HT1080 (cell line): ENCODE results near the gene BSG. TPM values are rescaled to one million over a fixed set of nuclear protein-coding genes. Genes with fewer than 3 reads are reported as not detected.
"Not testable (repeated sequence)": the region's sequence is repeated elsewhere in the genome, so short reads cannot be mapped to it uniquely, and the experiment has no call there.

Source experiments
- DNase-seq: peaks from one replicate; pipeline ENCODE4 v3.0.0-alpha.2; 2015; ENCODE audit warnings: low read depth
- total RNA-seq: library from RNA; depleted of rRNA; stranded (reverse); fragments of >200 nt; shearing (Covaris generic); gene quantifications from 2 replicates; pipeline ENCODE4 v1.2.3, GENCODE V29; 2014; rRNA removed

The BSG gene
- total RNA-seq, 1 experiment from 2014 or later: 545 TPM

DNA sequence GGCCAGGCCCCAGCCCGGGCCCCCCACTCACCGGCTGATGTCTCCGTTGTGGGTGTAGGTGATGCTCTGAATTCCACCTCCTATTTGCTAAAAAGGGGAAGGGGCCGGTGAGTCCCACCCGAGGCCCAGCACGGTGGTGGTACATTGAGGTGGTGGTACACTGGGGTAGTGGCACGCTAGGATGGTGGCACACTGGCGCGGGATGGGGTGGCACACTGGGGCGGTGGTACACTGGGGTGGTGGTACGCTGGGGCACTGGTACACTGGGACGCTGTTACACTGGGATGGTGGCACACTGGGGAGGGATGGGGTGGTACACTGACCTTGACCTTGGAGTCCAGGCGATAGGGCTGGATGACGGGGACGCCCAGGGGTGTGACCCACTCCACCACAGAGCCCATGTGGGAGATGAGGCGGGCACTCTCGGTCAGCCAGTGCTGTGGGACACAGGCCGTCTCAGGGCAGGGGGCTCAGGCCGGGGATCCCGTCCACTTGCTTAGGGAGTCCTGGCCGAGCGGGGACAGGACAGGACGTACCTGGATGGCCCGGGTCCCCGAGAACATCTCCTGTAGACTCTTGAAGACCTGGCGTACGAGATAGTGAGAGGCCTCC is 46.4 kb downstream of the BSG start:
- no peak for DNase-seq

DNA sequence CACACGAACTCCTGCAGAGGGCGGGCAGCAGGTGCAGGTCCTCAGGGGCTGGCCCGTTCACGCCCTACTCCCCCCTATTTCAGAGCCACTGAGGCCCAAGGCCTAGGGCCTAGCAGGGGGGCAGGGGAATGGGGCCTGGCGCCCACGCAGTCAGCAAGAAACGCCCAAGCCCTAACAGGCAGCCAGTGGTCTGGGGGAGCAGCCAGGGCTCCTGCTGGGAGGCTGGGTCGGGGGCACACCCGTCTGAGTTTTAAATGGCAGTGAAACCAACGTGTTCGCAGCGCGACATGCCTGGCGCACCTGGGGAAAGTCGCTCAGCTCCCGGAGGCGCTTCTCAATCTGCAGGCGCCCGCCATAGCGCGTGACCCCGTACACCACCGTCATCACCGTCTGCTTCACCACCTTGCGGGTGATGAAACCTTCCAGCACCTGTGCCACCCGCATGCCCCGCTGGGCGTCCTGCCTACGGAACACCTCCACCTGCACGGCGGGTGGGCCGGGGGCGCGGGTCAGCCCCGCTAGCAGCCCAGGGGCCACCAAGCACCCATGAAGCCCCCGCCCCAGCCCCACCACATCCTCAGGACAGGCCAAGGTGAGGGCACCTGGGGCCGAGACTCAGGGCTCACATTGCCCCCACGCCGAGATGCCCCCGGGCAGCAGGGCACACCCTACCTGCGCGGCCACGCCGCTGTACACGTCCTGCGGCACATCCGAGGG is 47.0 kb downstream of the BSG start:
- no peak for DNase-seq

DNA sequence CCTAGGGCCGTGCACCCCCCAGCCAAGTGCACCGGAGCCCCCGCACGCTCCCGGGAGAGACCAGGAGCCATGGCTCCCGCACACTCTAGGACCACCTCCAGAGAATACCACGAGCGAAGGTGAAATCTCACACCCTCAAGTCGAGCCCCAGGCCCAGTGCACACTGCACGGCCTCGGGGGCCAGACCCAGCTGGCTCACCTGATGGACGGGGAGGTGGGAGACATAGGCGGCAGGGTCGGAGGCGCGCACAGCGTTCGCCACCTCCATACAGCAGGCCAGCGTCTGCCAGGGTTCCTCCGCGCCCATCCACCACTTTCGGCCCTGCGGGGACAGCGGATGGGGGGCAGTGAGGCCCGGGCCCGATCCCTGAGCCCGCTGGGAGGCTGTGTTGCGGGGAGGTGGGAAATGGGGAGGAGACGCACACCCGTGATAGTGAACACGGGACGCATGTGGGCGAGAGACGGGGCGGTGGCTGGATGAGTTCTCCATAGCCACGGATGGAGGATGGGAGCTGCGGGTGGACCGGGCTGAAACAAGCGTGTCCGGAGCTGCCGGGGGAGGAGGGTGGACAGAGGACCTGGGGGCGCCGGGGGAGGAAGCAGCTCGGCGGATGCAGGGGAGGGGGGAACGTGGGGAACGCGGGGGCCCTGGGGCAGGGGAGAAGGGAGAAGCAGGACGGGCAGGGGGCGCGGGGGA is 47.9 kb downstream of the BSG start:
- DNase-seq: no peak

DNA sequence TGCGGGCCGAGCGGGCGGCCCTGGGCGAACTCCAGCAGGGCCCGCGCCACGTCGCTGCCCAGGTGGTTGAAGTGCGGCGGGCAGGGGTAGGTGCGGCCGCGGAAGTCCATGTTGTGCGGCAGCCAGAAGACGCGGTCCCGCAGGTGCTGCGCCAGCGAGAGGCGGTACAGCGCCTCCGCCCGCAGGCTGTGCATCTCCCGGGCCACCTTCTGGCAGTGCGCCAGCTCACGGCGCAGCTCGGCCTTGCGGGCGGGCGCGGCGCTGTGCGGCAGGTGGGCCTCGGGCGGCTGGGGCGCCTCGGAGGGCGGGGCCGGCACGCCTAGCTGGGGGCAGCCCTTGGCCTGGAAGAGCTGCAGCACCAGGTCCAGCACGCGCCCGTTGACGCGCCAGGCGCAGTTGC is 48.8 kb downstream of the BSG start:
- not testable (repeated sequence) for DNase-seq

DNA sequence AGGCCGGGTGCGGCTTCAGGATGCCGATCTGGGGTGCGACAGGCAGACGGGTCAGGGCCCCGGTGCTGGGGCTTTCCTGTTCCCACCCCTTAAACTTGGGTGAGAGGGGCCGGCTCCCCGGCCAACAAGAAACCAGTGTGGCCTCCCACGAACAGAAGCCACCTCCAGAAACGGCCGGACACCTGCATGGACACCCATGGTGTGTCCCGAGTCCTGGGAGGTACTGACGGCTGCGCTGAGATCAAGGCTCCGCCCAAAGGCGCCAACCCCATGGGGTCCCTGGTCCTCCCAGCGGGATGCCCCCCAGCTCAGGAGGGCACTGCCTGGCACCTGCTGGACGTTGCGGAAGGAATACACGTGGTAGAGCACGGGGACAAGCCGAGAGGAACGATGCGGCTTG is 49.4 kb downstream of the BSG start:
- DNase-seq: no peak

DNA sequence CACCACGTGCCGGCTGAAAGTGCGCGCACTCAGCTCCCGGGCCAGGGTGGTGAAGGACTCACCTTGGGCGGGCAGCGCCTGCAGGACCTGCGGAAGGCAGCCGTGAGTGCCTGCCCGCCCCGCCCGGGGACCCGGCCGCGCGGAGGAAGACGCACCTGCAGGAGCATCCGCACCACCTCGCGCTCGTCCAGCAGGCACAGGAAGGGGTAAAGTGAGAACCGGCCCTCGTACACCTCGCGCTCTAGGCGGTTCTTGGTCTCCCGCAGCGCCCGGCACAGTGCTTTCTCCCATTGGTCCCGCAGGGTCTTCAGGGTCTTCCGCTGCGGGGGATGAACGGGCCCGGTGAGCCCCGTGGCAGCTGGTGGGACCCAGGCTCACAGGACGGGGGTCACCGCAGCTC is 50.3 kb downstream of the BSG start:
- DNase-seq: no peak

DNA sequence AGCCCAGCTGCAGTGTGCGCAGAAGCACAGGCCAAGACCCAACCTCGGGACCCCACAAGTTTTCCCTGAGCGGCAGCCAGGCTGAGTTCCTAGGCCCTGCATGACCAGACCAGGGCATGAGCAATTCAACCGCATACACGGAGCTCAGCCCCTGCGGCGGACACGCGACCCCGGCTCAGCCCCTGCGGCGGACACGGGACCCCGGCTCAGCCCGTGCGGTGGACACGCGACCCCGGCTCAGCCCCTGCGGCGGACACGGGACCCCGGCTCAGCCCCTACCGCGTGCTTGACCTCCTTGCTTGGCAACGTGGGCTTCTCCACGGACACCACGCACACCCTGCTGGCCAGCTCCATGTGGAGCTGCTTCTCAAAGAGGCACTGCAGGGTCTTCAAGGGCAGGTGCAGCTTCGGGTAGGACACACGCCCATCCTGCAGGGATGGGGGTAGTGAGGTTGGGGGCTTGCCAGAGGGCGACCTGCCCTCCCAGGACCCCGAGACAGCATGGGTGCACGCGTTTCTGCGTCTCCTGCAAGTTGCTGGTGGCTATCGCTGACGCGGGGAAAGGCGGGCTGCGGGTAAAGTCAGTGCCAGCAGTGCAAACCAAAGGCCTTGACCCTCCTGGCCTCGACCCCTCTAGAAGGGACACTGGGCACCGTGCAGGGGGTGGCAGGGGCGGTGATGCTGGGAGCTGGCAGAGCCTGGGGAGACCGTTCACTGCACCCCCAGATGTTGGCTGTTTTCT is 51.0 kb downstream of the BSG start:
- DNase-seq: no peak

DNA sequence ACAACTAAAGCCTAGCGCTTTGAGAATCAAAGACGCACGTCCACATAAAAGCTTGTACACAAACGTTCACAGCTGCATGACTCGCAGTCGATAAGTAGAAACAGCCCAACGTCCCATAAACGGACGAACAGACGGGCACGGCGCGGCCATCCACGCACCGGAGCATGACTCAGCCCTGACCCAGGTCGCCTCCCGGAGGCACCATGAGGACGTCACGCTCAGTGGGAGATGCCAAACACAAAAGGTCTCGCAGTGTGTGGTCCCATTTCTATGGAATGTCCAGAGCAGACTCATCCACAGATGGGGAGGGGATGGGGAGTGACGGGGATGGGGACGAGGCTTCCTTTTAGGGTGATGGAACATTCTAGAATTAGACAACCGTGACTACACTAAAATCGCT is 51.6 kb downstream of the BSG start:
- no peak for DNase-seq

DNA sequence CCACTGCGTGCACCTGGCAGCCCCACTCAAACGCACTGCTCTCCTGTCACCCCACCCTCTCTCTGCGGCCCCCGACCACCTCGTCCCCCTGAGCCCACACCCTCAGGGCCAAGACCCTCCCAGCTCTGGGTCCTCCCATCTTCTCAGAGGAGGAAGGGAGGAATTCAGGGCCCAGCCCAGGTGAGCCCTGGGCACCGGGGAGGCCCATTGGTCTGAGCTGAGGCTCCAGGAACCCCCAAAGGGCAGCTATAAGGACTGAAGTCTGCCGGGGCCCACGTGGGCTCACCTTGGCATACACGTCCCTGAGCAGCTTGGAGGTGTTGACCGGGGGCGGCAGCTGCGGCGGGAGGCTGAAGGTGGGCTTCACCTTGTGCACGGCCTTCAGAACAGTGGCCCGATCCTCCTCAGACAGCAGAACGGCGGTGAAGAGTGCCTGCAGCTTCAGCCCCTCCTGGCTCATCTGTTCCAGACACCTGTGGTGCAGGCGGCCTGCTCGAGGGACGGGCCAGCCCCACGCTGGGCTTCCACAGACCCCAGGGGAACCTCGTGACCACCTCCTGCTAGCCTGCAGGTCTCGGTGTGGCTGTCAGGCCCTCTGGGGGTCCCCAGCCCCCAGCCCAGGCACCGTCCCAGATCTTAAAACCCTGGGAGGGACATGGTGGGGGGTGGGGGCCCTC is 52.2 kb downstream of the BSG start:
- no peak for DNase-seq

DNA sequence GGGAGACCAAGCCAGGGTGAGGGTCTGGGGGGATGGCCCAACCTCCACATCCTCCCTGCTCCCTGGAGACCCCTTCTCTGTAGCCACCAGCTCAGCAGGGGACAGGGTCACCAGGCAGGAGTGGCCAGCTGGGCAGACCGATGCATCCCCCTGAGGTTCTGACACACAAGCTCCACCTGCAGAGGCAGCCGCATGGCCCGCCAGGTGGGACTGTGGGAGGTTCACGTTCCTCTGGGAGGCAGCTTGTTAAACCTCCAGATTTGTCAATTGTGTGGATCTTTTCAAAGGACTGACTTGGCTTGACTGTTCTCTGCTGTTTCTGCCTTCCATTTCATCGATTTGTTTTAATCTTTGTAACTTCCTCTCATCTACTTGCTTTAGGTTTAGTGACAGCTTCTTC is 52.9 kb downstream of the BSG start:
- DNase-seq: no peak

DNA sequence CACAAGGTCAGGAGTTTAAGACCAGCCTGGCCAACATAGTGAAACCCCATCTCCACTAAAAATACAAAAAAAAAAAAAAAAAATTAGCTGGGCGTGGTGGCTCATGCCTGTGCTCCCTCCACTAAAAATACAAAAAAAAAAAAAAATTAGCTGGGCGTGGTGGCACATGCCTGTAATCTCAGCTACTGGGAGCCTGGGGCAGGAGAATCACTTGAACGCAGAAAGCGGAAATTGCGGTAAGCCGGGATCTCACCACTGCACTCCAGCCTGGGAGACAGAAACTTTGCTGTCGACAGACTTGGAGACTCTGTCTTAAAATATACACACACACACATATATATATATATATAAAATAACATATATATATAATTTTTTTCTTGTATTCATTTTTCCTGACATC is 54.2 kb downstream of the BSG start:
- not testable (repeated sequence) for DNase-seq

DNA sequence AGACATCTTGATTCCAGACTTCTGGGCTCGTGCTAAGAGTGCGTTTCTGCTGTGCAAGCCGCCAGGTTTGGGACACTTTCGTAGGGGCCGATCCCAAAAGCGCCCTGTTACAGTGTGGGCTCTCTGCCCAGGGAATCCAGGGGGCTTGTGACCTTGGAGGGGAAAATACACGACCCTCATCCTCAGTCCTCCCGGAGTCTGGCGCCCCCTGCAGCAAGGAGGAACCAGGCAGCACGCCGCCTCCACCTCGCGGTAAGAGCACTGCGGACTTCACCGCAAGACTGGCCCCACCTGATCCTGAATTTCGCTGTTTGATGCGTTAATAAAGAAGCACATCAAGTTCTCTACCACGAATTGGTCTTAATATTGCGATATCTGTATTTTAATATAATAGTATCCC is 55.8 kb downstream of the BSG start:
- no peak for DNase-seq

DNA sequence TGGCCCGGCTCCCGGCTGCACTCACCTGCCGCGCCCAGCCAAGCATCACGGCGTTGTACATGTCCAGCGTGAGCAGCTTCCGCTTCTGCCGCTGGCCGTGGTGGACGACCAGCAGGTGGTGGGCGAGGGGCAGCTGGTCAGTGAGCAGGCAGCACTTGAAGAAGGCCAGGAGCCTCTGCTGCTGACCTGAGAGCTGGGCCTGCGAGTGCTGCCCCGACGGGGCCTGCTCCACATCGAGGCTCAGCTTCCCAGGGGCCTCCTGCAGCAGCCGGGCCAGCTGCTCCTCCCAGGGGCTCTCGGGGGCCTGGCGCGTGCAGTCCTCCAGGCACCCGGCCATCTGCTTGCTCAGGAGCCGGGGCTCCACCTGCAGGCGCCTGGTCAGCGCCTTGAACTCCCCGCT is 57.1 kb downstream of the BSG start:
- DNase-seq: not testable (repeated sequence)

DNA sequence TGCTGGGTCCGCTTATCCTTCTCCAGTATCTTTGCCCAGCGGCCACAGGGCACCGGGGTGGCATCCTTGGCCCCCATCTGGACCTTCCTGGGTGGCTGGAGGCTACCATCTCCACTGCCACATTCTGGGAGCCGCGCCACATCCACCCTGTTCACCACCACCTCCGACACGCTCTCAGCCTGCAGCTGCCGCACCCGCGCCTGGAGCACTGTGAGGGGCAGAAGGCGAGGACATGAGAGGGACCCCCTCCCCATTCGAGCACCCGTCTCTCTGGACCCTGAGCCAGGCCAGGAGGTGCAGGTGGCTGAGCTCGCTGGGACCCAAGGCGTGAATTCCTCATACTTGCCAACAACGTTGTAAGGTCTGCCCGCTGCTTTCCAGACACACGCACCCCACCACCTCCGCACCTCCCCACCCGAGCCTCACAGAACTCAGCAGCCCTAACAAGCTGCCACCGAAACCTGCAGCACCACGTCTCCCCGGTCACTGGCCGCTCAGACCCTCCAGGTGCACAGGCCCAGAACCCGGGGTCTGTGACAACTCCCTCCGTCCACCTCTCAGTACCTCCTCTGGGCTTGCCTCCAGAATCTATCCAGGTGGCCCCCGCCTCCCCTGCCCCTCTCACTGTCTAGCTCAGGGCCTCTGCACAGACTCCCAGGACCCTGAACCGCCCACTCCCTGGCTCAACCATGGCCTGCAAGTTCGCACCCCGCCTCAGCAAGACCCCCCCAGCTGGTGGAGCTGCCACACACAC is 57.7 kb downstream of the BSG start:
- DNase-seq: no peak

DNA sequence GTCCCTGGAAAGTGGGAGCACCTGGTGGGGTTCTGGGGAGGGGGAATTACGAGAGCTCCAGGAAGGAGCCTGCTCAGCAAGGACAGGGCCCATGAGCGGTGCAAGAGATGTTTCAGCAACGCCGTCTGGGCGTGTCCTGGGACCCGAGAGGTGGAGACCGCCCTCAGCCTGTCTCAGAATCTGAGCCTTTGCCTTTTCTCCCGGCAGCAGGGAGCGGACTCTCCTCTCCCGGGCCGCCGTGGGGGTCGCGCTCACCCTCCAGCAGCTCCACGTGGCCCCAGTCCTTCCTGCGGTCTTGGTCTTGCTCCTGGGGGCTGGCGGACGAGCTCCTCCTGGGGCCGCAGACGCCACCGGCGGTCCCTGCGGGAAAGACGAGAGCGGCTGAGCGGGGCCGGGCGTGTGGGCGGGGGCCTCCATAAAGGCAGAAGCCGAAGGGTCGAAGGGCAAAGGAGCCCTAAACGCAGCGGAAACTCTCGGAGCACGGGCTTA is 60.2 kb downstream of the BSG start:
- DNase-seq: peak; percentile 52

Other genes starting within 250 kb of the BSG start
- 12.7 and 18.6 TPM in 2 replicates for gene MIER2, start 227.8 kb upstream of the BSG start, total RNA-seq
- 0.40 and 0.69 TPM in 2 replicates for gene C2CD4C, start 163.4 kb upstream of the BSG start, total RNA-seq
- 0.03 TPM in 1 of 2 replicates, not detected in the other for gene SHC2, start 111.6 kb upstream of the BSG start, total RNA-seq
- gene MADCAM1, start 76.1 kb upstream of the BSG start, total RNA-seq: not detected in 2 replicates
- 40.7 and 48.2 TPM in 2 replicates for gene TPGS1, start 65.1 kb upstream of the BSG start, total RNA-seq
- gene CDC34, start 40.8 kb upstream of the BSG start, total RNA-seq: 107 and 110 TPM in 2 replicates
- gene GZMM, start 28.5 kb upstream of the BSG start, total RNA-seq: not detected in 2 replicates
- gene HCN2, start 17.3 kb downstream of the BSG start, total RNA-seq: 0.27 and 0.37 TPM in 2 replicates
- gene POLRMT, start 60.9 kb downstream of the BSG start, total RNA-seq: 86.9 and 100 TPM in 2 replicates
- not detected in 2 replicates for gene FGF22, start 67.3 kb downstream of the BSG start, total RNA-seq
- 86.5 and 130 TPM in 2 replicates for gene RNF126, start 90.6 kb downstream of the BSG start, total RNA-seq
- 14.5 and 19.7 TPM in 2 replicates for gene FSTL3, start 103.8 kb downstream of the BSG start, total RNA-seq
- not detected in 2 replicates for gene PRSS57, start 122.9 kb downstream of the BSG start, total RNA-seq
- not detected in 2 replicates for gene PALM, start 136.3 kb downstream of the BSG start, total RNA-seq
- gene MISP, start 178.5 kb downstream of the BSG start, total RNA-seq: 0.02 and 0.13 TPM in 2 replicates
- 276 and 447 TPM in 2 replicates for gene PTBP1, start 224.9 kb downstream of the BSG start, total RNA-seq
- gene PLPPR3, start 249.4 kb downstream of the BSG start, total RNA-seq: 0.30 TPM in 1 of 2 replicates, not detected in the other